Hematopoietic multipotent progenitor cell treated with erythropoietin and hydrocortisone succinate and interleukin-3 and kit ligand, for 15 days (in vitro differentiated cells): ENCODE results near the gene XPOT.
A peak's percentile ranks its signal among the peaks of the same experiment; 100 is the strongest.

Experiments used
- DNase-seq: peaks from one replicate; pipeline ENCODE4 v3.0.0-alpha.2; 2015; ENCODE audit warnings: low spot score

The XPOT gene

GRCh38 chr12:64466178-64466577 lies 62.0 kb downstream of the XPOT start:
- peak; percentile 24 for DNase-seq

GRCh38 chr12:64468966-64469365 lies 64.8 kb downstream of the XPOT start:
- DNase-seq = no peak

GRCh38 chr12:64469455-64470142 lies 65.4 kb downstream of the XPOT start:
- no peak for DNase-seq

- no peak for DNase-seq
These were observed 66.3 kb downstream of the XPOT start for GRCh38 chr12:64470495-64470894.

- no peak for DNase-seq
These were observed 69.0 kb downstream of the XPOT start for GRCh38 chr12:64473176-64473575.

- DNase-seq = no peak
These were observed 71.3 kb downstream of the XPOT start for GRCh38 chr12:64475518-64475917.

GRCh38 chr12:64476844-64477243 lies 72.7 kb downstream of the XPOT start:
- DNase-seq = no peak

- no peak for DNase-seq
These were observed 74.5 kb downstream of the XPOT start for GRCh38 chr12:64478661-64479060.

GRCh38 chr12:64480148-64480547 lies 76.0 kb downstream of the XPOT start:
- DNase-seq = no peak

GRCh38 chr12:64486657-64487056 lies 82.5 kb downstream of the XPOT start:
- no peak for DNase-seq

GRCh38 chr12:64491718-64492117 lies 87.5 kb downstream of the XPOT start:
- no peak for DNase-seq

- DNase-seq = no peak
These were observed 89.3 kb downstream of the XPOT start for GRCh38 chr12:64493513-64493912.

- no peak for DNase-seq
These were observed 91.0 kb downstream of the XPOT start for GRCh38 chr12:64494998-64495729.

- no peak for DNase-seq
These were observed 92.7 kb downstream of the XPOT start for GRCh38 chr12:64496839-64497400.

GRCh38 chr12:64497484-64497883 lies 93.3 kb downstream of the XPOT start:
- no peak for DNase-seq

GRCh38 chr12:64497903-64498302 lies 93.7 kb downstream of the XPOT start:
- no peak for DNase-seq

- DNase-seq = no peak
These were observed 96.2 kb downstream of the XPOT start for GRCh38 chr12:64500394-64500793.
